Thoracic aorta (tissue), 2 donors: ENCODE results near the gene XPNPEP1. TPM values are rescaled to one million over a fixed set of nuclear protein-coding genes. Genes with fewer than 3 reads are reported as not detected.
A peak's percentile ranks its signal among the peaks of the same experiment; 100 is the strongest.

Experiments used
- ATAC-seq: fragments of 150-250 bp; one replicate; pipeline ENCODE4 v1.8.0; 2017; ENCODE audit warnings: low read depth; ENCODE audit not compliant: insufficient number of reproducible peaks, low FRiP score
- DNase-seq: peaks from one replicate; pipeline ENCODE4 v3.0.0-alpha.2; 2020; ENCODE audit warnings: low spot score
- H3K27ac ChIP-seq, 2 donors: fragments of 200-600 bp; sonication (generic); 1 replicate in 1 of 2; 2 replicates in 1 of 2; pipeline ENCODE4 v1.5.1; 2016; ENCODE audit warnings: mild to moderate bottlenecking in 2 of 2, moderate library complexity in 2 of 2
- H3K27me3 ChIP-seq: fragments of 200-600 bp; sonication (generic); replicated peaks from 2 replicates; pipeline ENCODE4 v1.6.0; 2016; ENCODE audit warnings: mild to moderate bottlenecking; ENCODE audit not compliant: insufficient read depth
- H3K36me3 ChIP-seq: fragments of 200-600 bp; sonication (generic); one replicate; pipeline ENCODE4 v1.5.1; 2016
- H3K4me1 ChIP-seq, 2 donors: fragments of 200-600 bp; sonication (generic); 1 replicate in 1 of 2; 2 replicates in 1 of 2; pipeline versions ENCODE4 v1.5.1 to v1.6.0; 2016; ENCODE audit warnings: low read depth in 2 of 2, mild to moderate bottlenecking in 1 of 2; ENCODE audit not compliant: control insufficient read depth in 1 of 2
- H3K4me3 ChIP-seq: fragments of 200-600 bp; sonication (generic); 2 replicates; pipeline ENCODE4 v1.5.1; 2016; ENCODE audit warnings: mild to moderate bottlenecking
- H3K9me3 ChIP-seq: fragments of 200-600 bp; sonication (generic); 2 replicates; pipeline ENCODE4 v1.5.1; 2016
- total RNA-seq, 2 donors: library from RNA; depleted of rRNA; stranded (reverse); fragments of >200 nt; gene quantifications; one replicate each; pipeline versions ENCODE4 v1.1.0 to v1.2.3, GENCODE V29; 2016
- TF ChIP-seq, protein P1 (sequence below): fragments of 200-600 bp; sonication (generic); IDR thresholded peaks from one replicate; pipeline ENCODE4 v1.5.1; 2019; ENCODE audit warnings: antibody characterized with exemption

XPNPEP1 gene
- total RNA-seq, 2 donors from 2014 or later: 36.0 to 86.0 TPM

DNA sequence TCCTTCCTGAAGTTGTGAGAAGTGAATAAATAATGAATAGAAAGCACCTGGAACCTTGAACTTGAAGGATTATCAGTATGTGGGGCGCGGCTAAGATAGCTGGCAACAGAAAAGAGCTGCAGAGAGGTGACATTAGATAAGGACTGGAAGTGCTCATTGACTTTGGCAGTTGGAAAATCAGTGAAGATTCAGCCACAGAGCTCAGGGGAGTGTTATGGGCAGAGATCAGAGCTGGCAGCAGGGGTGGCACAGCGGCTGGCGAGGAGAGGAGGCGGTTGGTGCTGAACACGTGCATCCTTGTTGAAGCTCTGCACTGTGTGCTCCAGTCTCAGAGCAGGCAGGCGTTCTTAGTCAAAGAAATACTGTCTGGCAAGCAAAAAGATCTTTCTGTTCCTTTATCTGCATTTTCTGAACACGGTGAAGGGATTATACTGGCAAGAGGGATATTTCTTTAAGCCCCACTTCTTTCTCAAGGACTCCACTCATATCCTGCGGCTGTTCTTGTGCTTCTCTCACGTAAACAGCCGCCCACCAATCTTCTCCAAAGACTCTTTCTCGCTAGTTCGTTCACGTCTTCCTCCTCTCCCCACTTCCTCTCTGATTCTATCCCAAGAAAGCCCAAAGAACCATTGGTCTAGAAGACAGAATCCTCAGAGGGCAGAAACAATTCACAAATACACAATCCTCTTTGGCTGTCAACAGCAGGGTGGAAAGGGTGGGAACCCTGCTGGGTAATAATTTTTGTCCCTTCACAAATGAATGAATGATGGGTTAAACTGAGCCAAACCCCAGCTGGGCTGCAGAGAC, 45.8 kb upstream of the XPNPEP1 start:
- DNase-seq: no peak
- Histone ChIP-seq H3K4me3 (peak overlapping the region; percentile 58), H3K27me3 (no peaks in the 10 kb centered on the region), H3K36me3 (no peaks in the 10 kb centered on the region), H3K9me3 (no peaks in the 10 kb centered on the region), H3K27ac (peak overlapping the region; percentile 54 to 71), H3K4me1 (peaks cover 37 to 56% of the 10 kb centered on the region in 2 donors)
- no peak for ATAC-seq
- TF ChIP-seq, protein P1, sequence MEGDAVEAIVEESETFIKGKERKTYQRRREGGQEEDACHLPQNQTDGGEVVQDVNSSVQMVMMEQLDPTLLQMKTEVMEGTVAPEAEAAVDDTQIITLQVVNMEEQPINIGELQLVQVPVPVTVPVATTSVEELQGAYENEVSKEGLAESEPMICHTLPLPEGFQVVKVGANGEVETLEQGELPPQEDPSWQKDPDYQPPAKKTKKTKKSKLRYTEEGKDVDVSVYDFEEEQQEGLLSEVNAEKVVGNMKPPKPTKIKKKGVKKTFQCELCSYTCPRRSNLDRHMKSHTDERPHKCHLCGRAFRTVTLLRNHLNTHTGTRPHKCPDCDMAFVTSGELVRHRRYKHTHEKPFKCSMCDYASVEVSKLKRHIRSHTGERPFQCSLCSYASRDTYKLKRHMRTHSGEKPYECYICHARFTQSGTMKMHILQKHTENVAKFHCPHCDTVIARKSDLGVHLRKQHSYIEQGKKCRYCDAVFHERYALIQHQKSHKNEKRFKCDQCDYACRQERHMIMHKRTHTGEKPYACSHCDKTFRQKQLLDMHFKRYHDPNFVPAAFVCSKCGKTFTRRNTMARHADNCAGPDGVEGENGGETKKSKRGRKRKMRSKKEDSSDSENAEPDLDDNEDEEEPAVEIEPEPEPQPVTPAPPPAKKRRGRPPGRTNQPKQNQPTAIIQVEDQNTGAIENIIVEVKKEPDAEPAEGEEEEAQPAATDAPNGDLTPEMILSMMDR: no peak

GRCh38 chr10:109967739-109968088, 44.4 kb upstream of the XPNPEP1 start:
- DNase-seq: no peak
- no peak overlapping the region for H3K4me3 ChIP-seq
- H3K27ac ChIP-seq: peak overlapping the region; percentile 30 to 36
- H3K9me3 ChIP-seq: no peaks in the 10 kb centered on the region
- H3K36me3 ChIP-seq: no peaks in the 10 kb centered on the region
- no peak for ATAC-seq
- H3K4me1 ChIP-seq: peaks cover 38 to 65% of the 10 kb centered on the region in 2 donors
- TF ChIP-seq, protein P1: no peak
- no peaks in the 10 kb centered on the region for H3K27me3 ChIP-seq

DNA sequence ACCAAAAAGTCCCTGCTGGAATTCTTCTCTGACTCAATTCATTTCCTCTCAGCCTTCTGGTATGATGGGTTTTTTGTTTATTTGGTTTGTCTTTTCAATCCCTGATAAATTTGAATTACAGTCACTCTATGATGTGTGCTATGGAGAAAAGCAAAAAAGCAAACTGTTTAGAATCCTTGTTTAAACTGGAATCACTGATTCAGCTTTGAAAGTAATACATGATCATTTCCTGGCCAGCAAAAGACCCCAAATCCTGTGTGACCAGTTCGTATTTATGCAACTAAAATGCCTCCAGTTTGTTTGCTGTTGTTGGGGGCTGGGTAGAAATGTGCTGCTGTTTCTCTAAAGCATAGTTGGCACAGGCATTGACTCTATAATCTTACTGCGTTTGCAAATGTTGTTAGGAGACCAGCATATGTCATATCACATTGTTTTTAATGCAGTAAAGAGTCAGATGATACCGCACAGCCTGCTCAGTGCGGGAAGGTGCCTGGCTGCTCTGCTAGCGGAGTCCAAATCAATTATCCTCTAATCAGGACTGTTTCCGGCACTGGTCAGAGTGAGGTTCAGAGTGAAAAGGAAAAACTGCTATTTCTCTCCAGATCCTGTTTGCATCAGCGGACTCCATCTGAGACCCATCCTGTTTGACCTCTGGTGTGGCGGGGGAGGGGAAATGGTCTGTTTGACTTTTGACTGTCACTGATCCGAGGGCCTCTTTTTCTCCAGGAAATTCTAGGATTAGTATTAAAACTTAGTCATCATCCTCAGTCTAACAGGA, 43.8 kb upstream of the XPNPEP1 start:
- Histone ChIP-seq H3K27ac (peak overlapping the region; percentile 30 to 36), H3K9me3 (no peaks in the 10 kb centered on the region), H3K36me3 (no peaks in the 10 kb centered on the region), H3K27me3 (no peaks in the 10 kb centered on the region), H3K4me3 (no peak overlapping the region), H3K4me1 (peaks cover 42 to 71% of the 10 kb centered on the region in 2 donors)
- ATAC-seq: no peak
- DNase-seq: no peak
- TF ChIP-seq, protein P1: no peak

DNA sequence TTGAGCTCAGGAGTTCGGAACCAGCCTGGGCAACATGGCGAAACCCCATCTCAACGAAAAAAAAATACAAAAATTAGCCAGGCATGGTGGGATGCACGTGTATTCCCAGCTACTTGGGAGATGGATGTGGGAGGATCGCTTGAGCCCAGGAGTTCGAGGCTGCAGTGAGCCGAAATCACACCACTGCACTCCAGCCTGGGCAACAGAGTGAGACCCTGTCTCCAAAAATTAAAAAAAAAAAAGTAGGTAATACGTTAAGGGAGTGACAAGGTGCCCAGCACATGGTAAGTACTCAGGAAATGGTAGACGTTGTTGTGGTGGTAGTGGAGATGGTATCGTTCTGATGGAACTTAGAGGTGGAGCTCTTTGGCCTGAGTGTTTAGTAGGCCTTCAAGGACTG, 41.0 kb upstream of the XPNPEP1 start:
- no peak overlapping the region for H3K27ac ChIP-seq
- TF ChIP-seq, protein P1: no peak
- ATAC-seq: no peak
- H3K27me3 ChIP-seq: no peaks in the 10 kb centered on the region
- DNase-seq: no peak
- H3K36me3 ChIP-seq: no peaks in the 10 kb centered on the region
- peaks cover 44 to 77% of the 10 kb centered on the region in 2 donors for H3K4me1 ChIP-seq
- no peak overlapping the region for H3K4me3 ChIP-seq
- H3K9me3 ChIP-seq: no peaks in the 10 kb centered on the region

GRCh38 chr10:109963439-109963838, 40.1 kb upstream of the XPNPEP1 start:
- Histone ChIP-seq H3K36me3 (no peaks in the 10 kb centered on the region), H3K27ac (no peak overlapping the region), H3K27me3 (no peaks in the 10 kb centered on the region), H3K4me3 (no peak overlapping the region), H3K9me3 (no peaks in the 10 kb centered on the region), H3K4me1 (peaks cover 43 to 71% of the 10 kb centered on the region in 2 donors)
- TF ChIP-seq, protein P1: no peak
- DNase-seq (no peak), ATAC-seq (no peak)
